NB4 (cell line): ENCODE measurements around the gene ORMDL2.

Experiments
- DNase-seq: peaks from one replicate; pipeline ENCODE4 v3.0.0; 2010; ENCODE audit warnings: low read depth
- H3K4me3 ChIP-seq: one replicate; pipeline ENCODE4 v1.5.1; 2011; ENCODE audit warnings: mild to moderate bottlenecking, low read depth, low read length, moderate library complexity
- MAX ChIP-seq: IDR thresholded peaks from 2 replicates; pipeline ENCODE4 v1.6.1; 2011; ENCODE audit warnings: low read depth, low read length
- MYC ChIP-seq: IDR thresholded peaks from 2 replicates; pipeline ENCODE4 v1.6.1; 2011; ENCODE audit warnings: low read depth, low read length
- POLR2A ChIP-seq: IDR thresholded peaks from 2 replicates; pipeline ENCODE4 v1.6.1; 2011; ENCODE audit warnings: mild to moderate bottlenecking; ENCODE audit not compliant: insufficient read length; ENCODE audit errors: extremely low read depth
- TF ChIP-seq, protein P1 (sequence below): IDR thresholded peaks from one replicate; pipeline ENCODE4 v1.5.1; 2012; ENCODE audit warnings: low read depth, low read length

ORMDL2 gene

GRCh38 chr12:55817345-55818139, at the start of gene ORMDL2, which contains the start of gene SARNP:
TSS of gene ORMDL2 (plus strand) at chr12:55818041. CDS start at chr12:55819000, 959 bp downstream.
TSS of gene SARNP (minus strand) at chr12:55817724. CDS start at chr12:55817701, 23 bp downstream.
- DNase-seq = peak; percentile 100
- TF ChIP-seq POLR2A (peak; percentile 75), MYC (peak; percentile 47; the same call in 1 of the 2 replicates), MAX (peak; percentile 32; the same call in 1 of the 2 replicates)
- TF ChIP-seq, protein P1, sequence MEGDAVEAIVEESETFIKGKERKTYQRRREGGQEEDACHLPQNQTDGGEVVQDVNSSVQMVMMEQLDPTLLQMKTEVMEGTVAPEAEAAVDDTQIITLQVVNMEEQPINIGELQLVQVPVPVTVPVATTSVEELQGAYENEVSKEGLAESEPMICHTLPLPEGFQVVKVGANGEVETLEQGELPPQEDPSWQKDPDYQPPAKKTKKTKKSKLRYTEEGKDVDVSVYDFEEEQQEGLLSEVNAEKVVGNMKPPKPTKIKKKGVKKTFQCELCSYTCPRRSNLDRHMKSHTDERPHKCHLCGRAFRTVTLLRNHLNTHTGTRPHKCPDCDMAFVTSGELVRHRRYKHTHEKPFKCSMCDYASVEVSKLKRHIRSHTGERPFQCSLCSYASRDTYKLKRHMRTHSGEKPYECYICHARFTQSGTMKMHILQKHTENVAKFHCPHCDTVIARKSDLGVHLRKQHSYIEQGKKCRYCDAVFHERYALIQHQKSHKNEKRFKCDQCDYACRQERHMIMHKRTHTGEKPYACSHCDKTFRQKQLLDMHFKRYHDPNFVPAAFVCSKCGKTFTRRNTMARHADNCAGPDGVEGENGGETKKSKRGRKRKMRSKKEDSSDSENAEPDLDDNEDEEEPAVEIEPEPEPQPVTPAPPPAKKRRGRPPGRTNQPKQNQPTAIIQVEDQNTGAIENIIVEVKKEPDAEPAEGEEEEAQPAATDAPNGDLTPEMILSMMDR = no peak
- peak within 1 kb of the TSS; percentile 99 for H3K4me3 ChIP-seq

GRCh38 chr12:55771736-55772135, 46.1 kb upstream of the ORMDL2 start:
- no peak overlapping the region for H3K4me3 ChIP-seq
- no peak for DNase-seq
- no peak for TF ChIP-seq MAX
- no peak for TF ChIP-seq MYC
- TF ChIP-seq, protein P1 = no peak
- TF ChIP-seq POLR2A = no peak

DNA sequence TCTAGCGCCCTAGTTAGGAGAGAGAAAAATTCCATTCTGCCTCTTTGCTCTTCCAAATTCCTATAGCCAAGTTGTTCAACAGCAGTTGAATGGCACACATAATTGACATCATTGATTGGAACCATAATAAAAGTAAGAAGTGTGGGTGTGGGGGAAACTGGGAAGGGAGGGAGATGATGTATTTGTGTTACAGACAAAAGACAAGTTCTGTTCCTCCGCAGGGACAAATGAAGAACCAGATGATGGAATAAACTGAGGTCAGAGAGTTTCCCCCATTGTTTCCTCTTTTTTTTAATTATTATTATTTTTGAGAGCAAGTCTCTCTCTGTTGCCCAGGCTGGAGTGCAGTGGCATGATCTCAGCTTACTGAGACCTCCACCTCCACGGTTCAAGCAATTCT, 40.0 kb upstream of the ORMDL2 start:
- TF ChIP-seq MYC (no peak), MAX (no peak), POLR2A (no peak)
- TF ChIP-seq, protein P1 = no peak
- no peak overlapping the region for H3K4me3 ChIP-seq
- DNase-seq = no peak

DNA sequence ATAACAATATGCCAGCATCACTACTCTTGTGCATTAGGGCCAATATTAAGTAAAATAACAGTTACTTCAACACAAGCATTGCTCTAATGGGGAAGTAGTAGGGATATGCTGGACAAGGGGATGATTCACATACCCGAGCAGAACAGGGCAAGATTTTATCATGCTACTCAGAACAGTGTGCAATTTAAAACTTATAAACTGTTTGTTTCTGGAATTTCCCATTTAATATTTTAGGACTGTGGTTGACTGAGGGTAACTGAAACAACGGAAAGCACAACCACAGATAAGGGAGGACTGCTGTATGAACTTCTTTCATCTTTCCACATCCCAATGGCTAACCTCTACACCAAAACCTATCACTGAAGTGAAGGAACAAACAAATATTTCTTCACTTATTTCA, 37.2 kb upstream of the ORMDL2 start:
- peak; percentile 46 for DNase-seq
- no peak overlapping the region for H3K4me3 ChIP-seq
- TF ChIP-seq POLR2A (no peak), MAX (no peak), MYC (no peak)
- TF ChIP-seq, protein P1 = no peak

GRCh38 chr12:55788546-55788945, 29.3 kb upstream of the ORMDL2 start:
- no peak for DNase-seq
- H3K4me3 ChIP-seq = no peak overlapping the region
- TF ChIP-seq MYC = no peak

DNA sequence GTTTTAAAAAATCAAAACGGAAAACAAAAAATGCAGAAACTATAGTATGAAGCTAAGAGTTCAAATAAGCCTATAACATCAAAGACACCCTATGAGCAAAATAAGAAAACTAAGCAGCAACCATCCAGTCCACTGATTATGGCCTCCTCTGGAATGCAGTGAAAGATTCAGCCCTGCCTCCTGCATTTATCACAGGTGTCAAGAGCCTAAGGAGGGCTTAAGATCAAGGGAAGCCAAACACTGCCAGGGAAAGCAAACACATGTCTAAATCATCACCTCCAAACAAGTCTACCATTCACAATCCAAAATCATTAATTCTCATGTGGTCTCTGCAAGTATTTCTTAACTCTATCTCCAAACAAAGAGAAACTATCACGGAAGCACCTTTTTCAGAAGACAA, 28.7 kb upstream of the ORMDL2 start:
- no peak for DNase-seq
- no peak overlapping the region for H3K4me3 ChIP-seq
- TF ChIP-seq MYC = no peak
- TF ChIP-seq POLR2A = no peak
- TF ChIP-seq, protein P1 = no peak
- TF ChIP-seq MAX = no peak
